ENCODE data around the gene UCK2.

The UCK2 gene

DNA sequence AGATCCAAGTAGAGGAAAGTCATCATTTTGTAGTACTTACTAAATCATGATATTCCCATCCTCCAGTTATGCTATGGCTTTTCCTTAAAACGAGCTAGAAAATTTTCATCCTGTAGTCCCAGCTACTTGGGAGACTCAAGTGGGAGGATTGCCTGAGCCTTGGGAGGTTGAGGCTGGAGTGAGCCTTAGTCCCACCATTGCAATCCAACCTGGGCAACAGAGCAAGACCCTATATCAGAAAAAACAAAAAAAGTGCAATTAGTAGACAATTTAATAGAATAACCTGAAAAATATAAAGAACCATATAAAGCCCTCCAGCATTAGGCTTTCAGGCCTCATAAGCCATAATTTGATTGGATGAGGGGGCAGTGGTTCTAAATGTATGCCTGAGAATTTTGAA, 6.8 kb downstream of the UCK2 start:
- Histone ChIP-seq H3K27me3 (ENCODE audit: control insufficient read depth, insufficient read depth, low read length) (no peaks in the 10 kb centered on the region), H3K9me3 (ENCODE audit: control insufficient read depth, insufficient read depth, low read length) (no peaks in the 10 kb centered on the region), H3K4me1 (ENCODE audit: control insufficient read depth, insufficient read depth, low read length) (peaks cover 1% of the 10 kb centered on the region; the same call in 1 of the 2 replicates), H3K36me3 (ENCODE audit: control insufficient read depth, insufficient read depth, low read length) (no peaks in the 10 kb centered on the region), H3K4me3 (ENCODE audit: low read length) (no peak overlapping the region), H3K27ac (ENCODE audit: low read length) (no peak overlapping the region)
- DNase-seq (ENCODE audit: low read depth, low spot score): no peak
- no CpG with 5 or more reads among the region's 1 CpG for WGBS (ENCODE audit: insufficient coverage, insufficient read length)

- Histone ChIP-seq H3K36me3 (ENCODE audit: control insufficient read depth, insufficient read depth, low read length) (no peaks in the 10 kb centered on the region), H3K9me3 (ENCODE audit: control insufficient read depth, insufficient read depth, low read length) (no peaks in the 10 kb centered on the region), H3K27ac (ENCODE audit: low read length) (no peak overlapping the region), H3K4me1 (ENCODE audit: control insufficient read depth, insufficient read depth, low read length) (peaks cover 1% of the 10 kb centered on the region; the same call in 1 of the 2 replicates), H3K4me3 (ENCODE audit: low read length) (no peak overlapping the region), H3K27me3 (ENCODE audit: control insufficient read depth, insufficient read depth, low read length) (no peaks in the 10 kb centered on the region)
- DNase-seq (ENCODE audit: low read depth, low spot score): no peak
- no CpG with 5 or more reads among the region's 3 CpGs for WGBS (ENCODE audit: insufficient coverage, insufficient read length)
These were observed 7.5 kb downstream of the UCK2 start for GRCh38 chr1:165834881-165835280.

DNA sequence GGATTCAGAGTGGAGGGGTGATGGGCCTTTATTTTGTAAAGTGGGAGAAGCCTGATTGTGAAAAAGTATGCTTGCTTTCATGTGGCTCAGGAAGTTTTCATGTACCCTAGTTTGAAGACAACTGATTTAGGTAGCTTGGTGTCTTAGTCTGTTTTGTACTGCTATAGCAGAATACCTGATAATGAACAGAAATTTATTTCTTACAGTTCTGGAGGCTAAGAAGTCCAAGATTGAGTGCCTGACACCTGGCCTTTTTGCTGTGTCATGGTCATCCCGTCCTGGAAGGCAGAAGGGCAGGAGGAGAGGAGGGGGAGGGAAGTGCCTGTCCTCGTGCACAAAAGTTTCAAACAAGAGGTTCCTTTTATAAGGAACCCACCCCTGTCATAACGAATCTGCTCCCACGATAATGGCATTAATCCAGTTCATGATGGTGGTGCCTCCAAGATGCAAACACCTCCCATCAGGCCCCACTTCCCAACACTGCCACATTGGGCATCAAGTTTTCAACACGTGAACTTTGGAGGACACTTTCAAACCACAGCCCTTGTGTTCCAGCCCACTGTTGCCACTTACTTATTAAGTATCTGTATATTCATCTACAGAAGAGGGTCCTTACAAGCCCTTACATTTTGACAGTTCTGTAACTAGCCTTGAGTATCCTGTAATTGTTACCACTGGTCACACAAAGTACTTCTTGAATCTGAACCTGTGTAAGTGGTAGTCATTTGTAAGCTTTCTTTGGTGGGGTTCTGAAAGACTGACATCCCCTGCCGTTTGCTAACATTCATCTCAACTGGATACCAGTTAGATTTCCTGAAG, 9.5 kb downstream of the UCK2 start:
- no peaks in the 10 kb centered on the region for H3K36me3 ChIP-seq (ENCODE audit: control insufficient read depth, insufficient read depth, low read length)
- no peaks in the 10 kb centered on the region for H3K27me3 ChIP-seq (ENCODE audit: control insufficient read depth, insufficient read depth, low read length)
- peaks cover 4% of the 10 kb centered on the region; the same call in 1 of the 2 replicates for H3K4me1 ChIP-seq (ENCODE audit: control insufficient read depth, insufficient read depth, low read length)
- WGBS (ENCODE audit: insufficient coverage, insufficient read length): no CpG with 5 or more reads among the region's 6 CpGs
- H3K27ac ChIP-seq (ENCODE audit: low read length): no peak overlapping the region
- H3K9me3 ChIP-seq (ENCODE audit: control insufficient read depth, insufficient read depth, low read length): no peaks in the 10 kb centered on the region
- H3K4me3 ChIP-seq (ENCODE audit: low read length): no peak overlapping the region
- no peak for DNase-seq (ENCODE audit: low read depth, low spot score)

DNA sequence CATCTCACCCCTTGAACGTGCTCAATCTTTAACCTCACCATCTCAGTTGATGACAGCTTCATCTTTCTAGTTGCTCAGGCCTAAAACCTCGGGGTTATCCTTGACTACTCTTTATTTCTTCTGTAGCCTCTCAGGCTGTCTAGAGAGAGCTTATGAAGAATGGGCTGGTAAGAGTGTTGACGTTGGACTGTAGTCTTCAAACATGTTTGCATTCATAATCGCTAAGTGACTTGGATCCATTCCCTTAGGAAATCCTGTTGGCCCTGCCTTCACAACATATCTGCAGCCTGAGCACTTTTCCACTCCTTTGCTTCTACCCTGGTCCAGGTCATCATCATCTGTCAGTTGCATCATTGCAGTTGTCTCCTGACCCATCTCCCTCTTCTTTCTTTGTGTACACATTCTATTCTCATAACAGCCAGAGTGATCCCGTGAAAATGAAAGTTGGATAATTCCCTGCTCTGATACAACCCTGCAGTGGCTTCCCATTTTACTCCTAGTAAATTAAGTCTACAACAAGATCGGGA, 10.5 kb downstream of the UCK2 start:
- Histone ChIP-seq H3K27me3 (ENCODE audit: control insufficient read depth, insufficient read depth, low read length) (no peaks in the 10 kb centered on the region), H3K4me3 (ENCODE audit: low read length) (no peak overlapping the region), H3K9me3 (ENCODE audit: control insufficient read depth, insufficient read depth, low read length) (no peaks in the 10 kb centered on the region), H3K36me3 (ENCODE audit: control insufficient read depth, insufficient read depth, low read length) (no peaks in the 10 kb centered on the region), H3K4me1 (ENCODE audit: control insufficient read depth, insufficient read depth, low read length) (peaks cover 7% of the 10 kb centered on the region), H3K27ac (ENCODE audit: low read length) (no peak overlapping the region)
- no CpG with 5 or more reads among the region's 6 CpGs for WGBS (ENCODE audit: insufficient coverage, insufficient read length)
- no peak for DNase-seq (ENCODE audit: low read depth, low spot score)

- Histone ChIP-seq H3K9me3 (ENCODE audit: control insufficient read depth, insufficient read depth, low read length) (no peaks in the 10 kb centered on the region), H3K27ac (ENCODE audit: low read length) (no peak overlapping the region), H3K27me3 (ENCODE audit: control insufficient read depth, insufficient read depth, low read length) (no peaks in the 10 kb centered on the region), H3K36me3 (ENCODE audit: control insufficient read depth, insufficient read depth, low read length) (no peaks in the 10 kb centered on the region), H3K4me3 (ENCODE audit: low read length) (no peak overlapping the region), H3K4me1 (ENCODE audit: control insufficient read depth, insufficient read depth, low read length) (peaks cover 7% of the 10 kb centered on the region)
- WGBS (ENCODE audit: insufficient coverage, insufficient read length): no CpG with 5 or more reads among the region's 4 CpGs
- DNase-seq (ENCODE audit: low read depth, low spot score): no peak
These were observed 13.0 kb downstream of the UCK2 start for GRCh38 chr1:165840423-165840822.

DNA sequence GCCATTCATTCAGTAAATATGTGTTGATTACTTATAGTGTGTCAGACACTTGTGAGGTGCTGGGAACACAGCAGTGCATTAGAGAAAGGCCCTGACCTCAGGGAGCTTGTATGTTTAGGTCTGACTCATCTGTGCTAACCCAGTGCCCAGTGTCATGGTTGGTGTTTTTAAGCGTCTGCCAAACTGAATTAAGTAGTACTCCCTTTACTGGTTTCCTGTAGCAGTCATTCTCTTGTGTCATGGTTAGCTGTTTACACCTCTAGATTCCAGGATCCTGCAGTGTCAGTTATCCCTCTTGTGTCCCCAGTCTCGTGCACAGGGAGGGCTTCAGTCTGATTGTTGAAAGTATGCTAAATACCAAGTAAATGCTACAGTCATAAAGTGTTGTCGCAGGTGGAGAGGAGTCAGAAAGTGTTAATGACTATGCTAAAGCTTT, 14.2 kb downstream of the UCK2 start:
- Histone ChIP-seq H3K4me1 (ENCODE audit: control insufficient read depth, insufficient read depth, low read length) (peaks cover 7% of the 10 kb centered on the region), H3K4me3 (ENCODE audit: low read length) (no peak overlapping the region), H3K27me3 (ENCODE audit: control insufficient read depth, insufficient read depth, low read length) (no peaks in the 10 kb centered on the region), H3K36me3 (ENCODE audit: control insufficient read depth, insufficient read depth, low read length) (no peaks in the 10 kb centered on the region), H3K27ac (ENCODE audit: low read length) (no peak overlapping the region), H3K9me3 (ENCODE audit: control insufficient read depth, insufficient read depth, low read length) (no peaks in the 10 kb centered on the region)
- DNase-seq (ENCODE audit: low read depth, low spot score): no peak
- WGBS (ENCODE audit: insufficient coverage, insufficient read length): no CpG with 5 or more reads among the region's 3 CpGs

DNA sequence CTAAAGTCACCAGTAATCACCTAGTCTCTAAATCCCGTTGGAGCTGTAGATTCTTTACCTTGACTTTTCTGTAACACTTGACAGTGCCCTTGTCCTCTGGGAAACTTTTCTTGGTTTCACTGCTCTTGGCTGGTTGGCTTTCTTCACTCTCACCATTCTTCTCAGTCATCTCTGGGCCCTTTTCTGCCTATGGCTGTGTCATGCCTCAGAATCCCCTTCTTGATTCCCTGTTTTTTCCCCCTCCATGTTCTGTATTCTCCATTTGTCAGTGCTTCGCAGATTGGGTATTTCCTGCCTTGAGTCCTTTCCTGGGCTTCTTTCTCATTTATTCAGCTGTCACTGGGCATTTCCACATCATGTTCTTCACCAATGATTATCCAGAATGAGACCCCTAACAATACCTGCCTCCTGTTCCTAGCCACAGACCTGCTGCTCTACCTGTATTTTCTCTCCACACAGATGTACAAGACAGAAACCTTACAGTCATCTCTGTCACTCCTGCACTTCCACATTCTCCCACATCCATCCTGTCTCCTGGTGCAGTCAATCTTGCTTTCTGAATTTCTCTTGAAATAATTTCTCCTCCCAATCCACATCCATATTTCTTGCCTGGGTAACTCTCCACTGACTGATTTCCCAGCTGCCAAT, 14.7 kb downstream of the UCK2 start:
- peaks cover 7% of the 10 kb centered on the region for H3K4me1 ChIP-seq (ENCODE audit: control insufficient read depth, insufficient read depth, low read length)
- H3K9me3 ChIP-seq (ENCODE audit: control insufficient read depth, insufficient read depth, low read length): no peaks in the 10 kb centered on the region
- no peak overlapping the region for H3K4me3 ChIP-seq (ENCODE audit: low read length)
- no peaks in the 10 kb centered on the region for H3K27me3 ChIP-seq (ENCODE audit: control insufficient read depth, insufficient read depth, low read length)
- no peak overlapping the region for H3K27ac ChIP-seq (ENCODE audit: low read length)
- H3K36me3 ChIP-seq (ENCODE audit: control insufficient read depth, insufficient read depth, low read length): no peaks in the 10 kb centered on the region
- DNase-seq (ENCODE audit: low read depth, low spot score): no peak
- no CpG with 5 or more reads among the region's 2 CpGs for WGBS (ENCODE audit: insufficient coverage, insufficient read length)

DNA sequence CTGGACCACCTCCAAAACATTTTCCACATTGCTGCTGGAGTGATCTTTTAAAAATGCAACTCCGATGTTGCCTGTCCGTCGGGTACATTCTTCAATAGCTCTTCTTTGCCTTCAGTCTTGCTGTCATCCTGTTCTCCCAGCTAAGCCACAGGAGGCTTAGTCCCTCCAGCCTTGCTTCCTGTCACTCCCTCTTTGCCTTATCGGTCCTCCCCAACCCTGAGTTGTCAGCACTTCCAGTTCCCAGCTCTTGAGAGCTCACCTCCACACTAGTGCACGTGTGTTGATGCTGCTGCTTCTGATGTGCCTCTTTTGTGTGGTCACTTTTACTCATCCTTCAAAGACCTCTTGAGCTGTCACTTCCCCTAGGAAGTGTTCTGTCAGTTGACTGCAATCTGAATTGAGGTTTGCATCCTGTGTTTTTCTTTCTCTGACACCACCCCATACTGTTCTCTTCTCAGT, 15.3 kb downstream of the UCK2 start:
- peaks cover 7% of the 10 kb centered on the region for H3K4me1 ChIP-seq (ENCODE audit: control insufficient read depth, insufficient read depth, low read length)
- DNase-seq (ENCODE audit: low read depth, low spot score): no peak
- WGBS (ENCODE audit: insufficient coverage, insufficient read length): no CpG with 5 or more reads among the region's 5 CpGs

GRCh38 chr1:165843304-165843703, 15.9 kb downstream of the UCK2 start:
- Histone ChIP-seq H3K4me3 (ENCODE audit: low read length) (no peak overlapping the region), H3K27me3 (ENCODE audit: control insufficient read depth, insufficient read depth, low read length) (no peaks in the 10 kb centered on the region), H3K27ac (ENCODE audit: low read length) (no peak overlapping the region), H3K36me3 (ENCODE audit: control insufficient read depth, insufficient read depth, low read length) (no peaks in the 10 kb centered on the region), H3K9me3 (ENCODE audit: control insufficient read depth, insufficient read depth, low read length) (no peaks in the 10 kb centered on the region), H3K4me1 (ENCODE audit: control insufficient read depth, insufficient read depth, low read length) (peaks cover 7% of the 10 kb centered on the region)
- no CpG with 5 or more reads among the region's 1 CpG for WGBS (ENCODE audit: insufficient coverage, insufficient read length)
- DNase-seq (ENCODE audit: low read depth, low spot score): no peak

More for the DNA sequence above, 15.3 kb downstream of the UCK2 start:
- no peaks in the 10 kb centered on the region for H3K36me3 ChIP-seq (ENCODE audit: control insufficient read depth, insufficient read depth, low read length)
- H3K4me3 ChIP-seq (ENCODE audit: low read length): no peak overlapping the region
- no peaks in the 10 kb centered on the region for H3K27me3 ChIP-seq (ENCODE audit: control insufficient read depth, insufficient read depth, low read length)
- H3K9me3 ChIP-seq (ENCODE audit: control insufficient read depth, insufficient read depth, low read length): no peaks in the 10 kb centered on the region
- no peak overlapping the region for H3K27ac ChIP-seq (ENCODE audit: low read length)

- WGBS (ENCODE audit: insufficient coverage, insufficient read length): no CpG with 5 or more reads among the region's 11 CpGs
- H3K4me3 ChIP-seq (ENCODE audit: low read length): no peak overlapping the region
- no peak for DNase-seq (ENCODE audit: low read depth, low spot score)
- H3K27me3 ChIP-seq (ENCODE audit: control insufficient read depth, insufficient read depth, low read length): no peaks in the 10 kb centered on the region
- H3K9me3 ChIP-seq (ENCODE audit: control insufficient read depth, insufficient read depth, low read length): no peaks in the 10 kb centered on the region
- peaks cover 7% of the 10 kb centered on the region for H3K4me1 ChIP-seq (ENCODE audit: control insufficient read depth, insufficient read depth, low read length)
- no peaks in the 10 kb centered on the region for H3K36me3 ChIP-seq (ENCODE audit: control insufficient read depth, insufficient read depth, low read length)
- no peak overlapping the region for H3K27ac ChIP-seq (ENCODE audit: low read length)
These were observed 16.8 kb downstream of the UCK2 start for GRCh38 chr1:165844114-165844798.

Data from iPS DF 6.9 (cell line).